ENCODE results near the gene ZNF783. TPM values are rescaled to one million over a fixed set of nuclear protein-coding genes. Genes with fewer than 3 reads are reported as not detected.
"Not testable (repeated sequence)": the region's sequence is repeated elsewhere in the genome, so short reads cannot be mapped to it uniquely, and the experiment has no call there.

Gene ZNF783
- total and polyA plus RNA-seq, 7 donors = 1.2 to 15.2 (median 9.4) TPM

DNA sequence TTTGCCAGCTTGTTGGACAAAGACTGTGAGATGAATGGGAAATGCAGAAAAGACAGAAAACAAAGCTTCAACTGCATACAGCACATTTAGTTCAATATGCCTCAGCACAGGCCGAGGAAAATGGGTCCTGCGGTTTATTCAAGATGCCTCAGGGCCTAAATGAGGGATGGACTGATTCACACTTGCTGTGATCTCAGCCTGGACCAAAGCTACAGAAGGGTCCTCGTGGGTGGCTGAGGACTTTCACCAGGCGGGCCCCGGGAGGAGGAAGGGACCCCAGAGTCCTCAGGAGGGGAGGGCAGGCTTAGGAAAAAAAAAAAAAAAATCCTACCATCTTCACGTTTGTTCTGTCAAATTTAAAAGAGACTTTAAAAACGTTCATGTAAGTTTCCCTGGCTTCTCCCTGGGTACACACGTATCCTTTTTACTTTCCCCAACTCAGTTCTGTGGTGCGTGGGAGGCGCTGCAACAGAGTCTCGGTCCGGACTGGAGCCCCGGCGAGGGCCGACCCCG, 624 bp upstream of the ZNF783 start:
- WGBS, 2 donors = 3 to 6% methylated on average over 16 of the region's 16 CpGs
- Histone ChIP-seq H3K27me3 (no peaks in the 10 kb centered on the region), H3K4me1 (peaks cover 0 to 26% (median 22%) of the 10 kb centered on the region in 4 donors), H3K36me3 (peaks cover 3 to 17% (median 5%) of the 10 kb centered on the region in 4 donors), H3K4me3 (peak overlapping the region; percentile 28 to 75 (median 64)), H3K9me3 (no peaks in the 10 kb centered on the region), H3K27ac (peak overlapping the region; percentile 90 to 97 (median 93))
- DNase-seq = no peak
- TF ChIP-seq POLR2AphosphoS5 (IDR thresholded peaks at IDR 0.05) = no peak
- peak in 1 of 2 donors; percentile 20 for TF ChIP-seq POLR2A (IDR thresholded peaks at IDR 0.05)
- no peak for TF ChIP-seq EP300 (IDR thresholded peaks at IDR 0.05)
- intact Hi-C loops (cut with DNase I) = loop anchor here (2.0 to 10.0 kb wide), 4 partner anchors 23 to 1143 kb away; partner anchors contain the start of genes ZNF212 and ZNF282

DNA sequence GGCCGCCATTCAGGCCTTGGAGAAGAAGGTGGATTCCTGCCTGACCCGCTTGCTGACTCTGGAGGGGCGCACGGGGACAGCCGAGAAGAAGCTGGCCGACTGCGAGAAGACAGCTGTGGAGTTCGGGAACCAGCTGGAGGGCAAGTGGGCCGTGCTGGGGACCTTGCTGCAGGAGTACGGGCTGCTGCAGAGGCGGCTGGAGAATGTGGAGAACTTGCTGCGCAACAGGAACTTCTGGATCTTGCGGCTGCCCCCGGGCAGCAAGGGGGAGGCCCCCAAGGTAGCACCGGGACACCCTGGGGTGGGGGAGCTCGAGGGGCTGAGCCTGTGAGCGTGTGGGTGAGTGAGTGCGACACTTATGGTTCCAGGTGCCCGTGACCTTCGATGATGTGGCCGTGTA, 4.5 kb downstream of the ZNF783 start:
- DNase-seq = peak; percentile 59
- Histone ChIP-seq H3K9me3 (no peaks in the 10 kb centered on the region), H3K36me3 (peaks cover 13 to 62% (median 32%) of the 10 kb centered on the region in 4 donors), H3K27ac (no peak overlapping the region), H3K4me3 (no peak overlapping the region), H3K27me3 (no peaks in the 10 kb centered on the region), H3K4me1 (peaks cover 0 to 21% (median 18%) of the 10 kb centered on the region in 4 donors)
- WGBS, 2 donors = 96% methylated on average over 21 of the region's 21 CpGs
- intact Hi-C loops (cut with DNase I) = loop anchor here (10.0 kb wide), 3 partner anchors 72 to 1138 kb away; partner anchors contain the start of gene ZNF282
- no peak for TF ChIP-seq POLR2AphosphoS5 (IDR thresholded peaks at IDR 0.05)
- TF ChIP-seq, protein P1, sequence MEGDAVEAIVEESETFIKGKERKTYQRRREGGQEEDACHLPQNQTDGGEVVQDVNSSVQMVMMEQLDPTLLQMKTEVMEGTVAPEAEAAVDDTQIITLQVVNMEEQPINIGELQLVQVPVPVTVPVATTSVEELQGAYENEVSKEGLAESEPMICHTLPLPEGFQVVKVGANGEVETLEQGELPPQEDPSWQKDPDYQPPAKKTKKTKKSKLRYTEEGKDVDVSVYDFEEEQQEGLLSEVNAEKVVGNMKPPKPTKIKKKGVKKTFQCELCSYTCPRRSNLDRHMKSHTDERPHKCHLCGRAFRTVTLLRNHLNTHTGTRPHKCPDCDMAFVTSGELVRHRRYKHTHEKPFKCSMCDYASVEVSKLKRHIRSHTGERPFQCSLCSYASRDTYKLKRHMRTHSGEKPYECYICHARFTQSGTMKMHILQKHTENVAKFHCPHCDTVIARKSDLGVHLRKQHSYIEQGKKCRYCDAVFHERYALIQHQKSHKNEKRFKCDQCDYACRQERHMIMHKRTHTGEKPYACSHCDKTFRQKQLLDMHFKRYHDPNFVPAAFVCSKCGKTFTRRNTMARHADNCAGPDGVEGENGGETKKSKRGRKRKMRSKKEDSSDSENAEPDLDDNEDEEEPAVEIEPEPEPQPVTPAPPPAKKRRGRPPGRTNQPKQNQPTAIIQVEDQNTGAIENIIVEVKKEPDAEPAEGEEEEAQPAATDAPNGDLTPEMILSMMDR (IDR thresholded peaks at IDR 0.05) = no peak
- TF ChIP-seq EP300 (IDR thresholded peaks at IDR 0.05) = no peak
- no peak for TF ChIP-seq POLR2A (IDR thresholded peaks at IDR 0.05)

DNA sequence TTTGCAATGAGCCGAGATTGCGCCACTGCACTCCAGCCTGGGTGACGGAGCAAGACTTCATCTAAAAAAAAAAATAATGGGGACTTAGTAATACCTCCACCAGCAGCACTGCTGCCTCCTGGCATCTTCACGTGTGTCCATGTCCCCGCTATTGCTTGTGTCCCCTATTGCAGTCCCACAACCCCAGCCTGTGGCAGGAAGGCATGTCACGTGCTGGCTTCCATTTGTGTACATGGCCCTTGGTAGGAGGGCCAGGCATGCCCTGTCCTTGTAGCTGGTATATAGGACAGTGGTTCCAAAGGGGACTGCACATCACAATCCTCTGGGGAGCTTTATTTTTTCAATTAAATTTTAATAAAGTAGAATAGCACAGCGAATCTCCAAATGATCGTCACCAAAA, 5.7 kb downstream of the ZNF783 start:
- WGBS, 2 donors = 96 to 97% methylated on average over 8 of the region's 8 CpGs
- Histone ChIP-seq H3K9me3 (no peaks in the 10 kb centered on the region), H3K36me3 (peaks cover 13 to 74% (median 32%) of the 10 kb centered on the region in 4 donors)

DNA sequence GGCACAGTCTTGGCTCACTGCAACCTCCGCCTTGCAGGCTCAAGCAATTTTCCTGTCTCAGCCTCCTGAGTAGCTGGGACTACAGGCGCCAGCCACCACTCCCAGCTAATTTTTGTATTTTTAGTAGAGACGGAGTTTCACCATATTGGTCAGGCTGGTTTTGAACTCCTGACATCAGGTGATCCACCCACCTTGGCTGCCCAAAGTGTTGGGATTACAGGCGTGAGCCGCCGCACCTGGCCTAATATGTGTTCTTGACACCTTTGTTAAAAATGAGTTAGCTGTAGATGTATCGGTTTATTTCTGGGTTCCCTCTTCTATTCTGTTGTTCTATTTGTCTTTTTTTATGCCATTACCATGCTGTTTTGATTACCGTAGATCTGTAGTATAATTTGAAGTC, 12.4 kb downstream of the ZNF783 start:
- DNase-seq; H3K27me3 ChIP-seq; H3K4me3 ChIP-seq; H3K27ac ChIP-seq; intact Hi-C loops (cut with DNase I); H3K9me3 ChIP-seq; H3K4me1 ChIP-seq: not testable (repeated sequence)
- peaks cover 7 to 90% (median 34%) of the 10 kb centered on the region in 4 donors for H3K36me3 ChIP-seq
- WGBS, 2 donors = 97 to 99% methylated on average over 8 of the region's 8 CpGs

More for the DNA sequence above, 5.7 kb downstream of the ZNF783 start:
- H3K27ac ChIP-seq = no peak overlapping the region
- H3K4me3 ChIP-seq = no peak overlapping the region
- no peak for DNase-seq
- intact Hi-C loops (cut with DNase I) = loop anchor here (10.0 kb wide), 3 partner anchors 73 to 1137 kb away; partner anchors contain the start of gene ZNF282
- H3K27me3 ChIP-seq = no peaks in the 10 kb centered on the region
- H3K4me1 ChIP-seq = peaks cover 0 to 16% (median 12%) of the 10 kb centered on the region in 4 donors
- TF ChIP-seq EP300 (IDR thresholded peaks at IDR 0.05) = no peak
- TF ChIP-seq, protein P1 (IDR thresholded peaks at IDR 0.05) = no peak
- TF ChIP-seq POLR2A (IDR thresholded peaks at IDR 0.05) = no peak
- TF ChIP-seq POLR2AphosphoS5 (IDR thresholded peaks at IDR 0.05) = no peak

DNA sequence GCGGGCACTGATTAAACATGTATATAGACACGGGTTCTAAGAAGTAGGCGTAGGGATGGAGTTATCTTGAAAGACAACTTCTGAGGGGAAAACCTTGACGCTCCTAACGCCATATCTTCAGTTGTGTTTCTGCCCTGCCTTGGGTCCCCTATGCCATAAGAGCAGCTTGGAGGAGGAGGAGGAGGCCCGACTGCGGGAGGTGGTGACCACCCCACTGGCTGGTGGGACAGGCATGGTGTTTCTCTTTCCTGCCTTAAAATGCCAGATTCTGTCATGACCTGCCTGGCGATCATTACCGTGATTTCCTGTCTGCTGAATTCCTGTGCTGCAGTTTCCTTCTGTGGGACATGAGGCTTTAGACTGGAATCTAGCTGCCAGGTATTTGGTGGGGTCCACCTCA, 15.9 kb downstream of the ZNF783 start:
- Histone ChIP-seq H3K4me3 (no peak overlapping the region), H3K36me3 (peaks cover 7 to 85% (median 32%) of the 10 kb centered on the region in 4 donors), H3K9me3 (no peaks in the 10 kb centered on the region), H3K4me1 (no peaks in the 10 kb centered on the region), H3K27ac (no peak overlapping the region), H3K27me3 (no peaks in the 10 kb centered on the region)
- intact Hi-C loops (cut with DNase I) = no loop called here
- TF ChIP-seq EP300 (IDR thresholded peaks at IDR 0.05) = no peak
- DNase-seq = no peak
- 97 to 98% methylated on average over 9 of the region's 9 CpGs for WGBS, 2 donors

DNA sequence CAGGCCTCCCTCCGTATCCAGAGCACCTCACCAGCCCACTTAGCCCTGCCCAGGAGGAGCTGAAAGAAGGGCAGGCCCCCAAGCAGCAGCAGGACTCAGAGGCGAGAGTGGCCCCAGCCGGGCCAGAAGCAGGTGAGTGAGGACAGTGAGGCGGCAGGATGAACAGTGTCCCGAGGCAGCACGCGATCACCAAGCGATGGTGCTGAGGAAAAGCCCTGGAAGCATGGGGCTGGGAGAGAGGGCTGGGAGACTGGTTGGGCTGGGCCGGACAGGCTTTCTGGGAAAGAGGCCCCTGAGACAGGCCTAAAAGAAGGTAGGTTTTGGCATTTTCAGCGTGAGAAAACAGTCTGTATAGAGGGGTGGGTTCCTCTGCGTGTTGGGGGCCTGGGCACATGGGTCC, 16.4 kb downstream of the ZNF783 start:
- Histone ChIP-seq H3K27me3 (no peaks in the 10 kb centered on the region), H3K9me3 (no peaks in the 10 kb centered on the region), H3K36me3 (peaks cover 7 to 80% (median 30%) of the 10 kb centered on the region in 4 donors), H3K4me3 (no peak overlapping the region), H3K27ac (no peak overlapping the region), H3K4me1 (no peaks in the 10 kb centered on the region)
- intact Hi-C loops (cut with DNase I) = no loop called here
- TF ChIP-seq, protein P1 (IDR thresholded peaks at IDR 0.05) = no peak
- no peak for TF ChIP-seq POLR2A (IDR thresholded peaks at IDR 0.05)
- no peak for TF ChIP-seq POLR2AphosphoS5 (IDR thresholded peaks at IDR 0.05)
- TF ChIP-seq EP300 (IDR thresholded peaks at IDR 0.05) = no peak
- no peak for DNase-seq
- 96 to 97% methylated on average over 11 of the region's 11 CpGs for WGBS, 2 donors
